Activated naive CD4-positive, alpha-beta T cell (primary cell): ENCODE results near the gene LRRC41.
"Not testable (repeated sequence)": the region's sequence is repeated elsewhere in the genome, so short reads cannot be mapped to it uniquely, and the experiment has no call there.

Experiments
- DNase-seq, 4 experiments: peaks; one replicate each; lab custom pipeline; 2025; lab: John Stamatoyannopoulos, UW

The LRRC41 gene, protein sequence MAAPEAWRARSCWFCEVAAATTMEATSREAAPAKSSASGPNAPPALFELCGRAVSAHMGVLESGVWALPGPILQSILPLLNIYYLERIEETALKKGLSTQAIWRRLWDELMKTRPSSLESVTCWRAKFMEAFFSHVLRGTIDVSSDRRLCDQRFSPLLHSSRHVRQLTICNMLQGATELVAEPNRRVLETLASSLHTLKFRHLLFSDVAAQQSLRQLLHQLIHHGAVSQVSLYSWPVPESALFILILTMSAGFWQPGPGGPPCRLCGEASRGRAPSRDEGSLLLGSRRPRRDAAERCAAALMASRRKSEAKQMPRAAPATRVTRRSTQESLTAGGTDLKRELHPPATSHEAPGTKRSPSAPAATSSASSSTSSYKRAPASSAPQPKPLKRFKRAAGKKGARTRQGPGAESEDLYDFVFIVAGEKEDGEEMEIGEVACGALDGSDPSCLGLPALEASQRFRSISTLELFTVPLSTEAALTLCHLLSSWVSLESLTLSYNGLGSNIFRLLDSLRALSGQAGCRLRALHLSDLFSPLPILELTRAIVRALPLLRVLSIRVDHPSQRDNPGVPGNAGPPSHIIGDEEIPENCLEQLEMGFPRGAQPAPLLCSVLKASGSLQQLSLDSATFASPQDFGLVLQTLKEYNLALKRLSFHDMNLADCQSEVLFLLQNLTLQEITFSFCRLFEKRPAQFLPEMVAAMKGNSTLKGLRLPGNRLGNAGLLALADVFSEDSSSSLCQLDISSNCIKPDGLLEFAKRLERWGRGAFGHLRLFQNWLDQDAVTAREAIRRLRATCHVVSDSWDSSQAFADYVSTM

DNA sequence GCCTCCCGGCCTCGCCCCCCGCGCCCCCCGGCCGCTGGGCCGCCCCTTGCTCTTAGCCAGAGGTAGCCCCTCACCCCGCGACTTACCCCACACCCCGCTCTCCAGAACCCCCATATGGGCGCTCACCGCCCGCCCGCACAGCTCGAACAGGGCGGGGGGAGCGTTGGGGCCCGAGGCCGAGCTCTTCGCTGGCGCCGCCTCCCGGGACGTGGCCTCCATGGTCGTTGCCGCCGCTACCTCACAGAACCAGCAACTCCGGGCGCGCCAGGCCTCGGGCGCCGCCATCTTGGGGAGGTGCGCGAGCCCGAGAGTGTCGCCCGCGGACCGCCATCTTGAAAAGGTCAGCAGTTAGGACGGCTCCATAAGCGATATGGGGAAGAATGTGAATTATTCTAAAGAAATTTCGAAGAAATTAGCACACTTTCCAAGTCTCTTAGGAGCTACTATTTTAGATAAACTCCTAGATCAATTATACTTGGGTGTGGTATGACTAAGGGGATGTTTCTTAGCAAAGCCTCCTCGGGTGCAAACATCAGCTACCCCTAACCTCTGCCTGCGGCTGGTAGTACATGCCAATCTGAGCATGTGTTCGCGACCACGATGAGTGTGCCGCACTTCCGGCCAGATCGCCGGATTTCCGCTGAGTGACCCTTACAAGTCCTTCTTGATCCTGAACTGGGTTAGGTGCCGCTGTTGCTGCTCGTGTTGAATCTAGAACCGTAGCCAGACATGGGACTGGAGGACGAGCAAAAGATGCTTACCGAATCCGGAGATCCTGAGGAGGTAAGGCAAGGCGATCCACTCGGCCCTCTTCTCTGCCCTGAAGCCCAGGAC lies at the start of gene LRRC41, which contains the start of gene UQCRH:
Gene LRRC41, minus strand, starts transcription at position 579 of the 834 bp plus-strand sequence. Its CDS starts 294 bp downstream, at position 285.
Gene UQCRH, plus strand, starts transcription at position 661 of the 834 bp plus-strand sequence. Its CDS starts 69 bp downstream, at position 730.
- peak; percentile 79 to 90 (median 86) for DNase-seq

DNA sequence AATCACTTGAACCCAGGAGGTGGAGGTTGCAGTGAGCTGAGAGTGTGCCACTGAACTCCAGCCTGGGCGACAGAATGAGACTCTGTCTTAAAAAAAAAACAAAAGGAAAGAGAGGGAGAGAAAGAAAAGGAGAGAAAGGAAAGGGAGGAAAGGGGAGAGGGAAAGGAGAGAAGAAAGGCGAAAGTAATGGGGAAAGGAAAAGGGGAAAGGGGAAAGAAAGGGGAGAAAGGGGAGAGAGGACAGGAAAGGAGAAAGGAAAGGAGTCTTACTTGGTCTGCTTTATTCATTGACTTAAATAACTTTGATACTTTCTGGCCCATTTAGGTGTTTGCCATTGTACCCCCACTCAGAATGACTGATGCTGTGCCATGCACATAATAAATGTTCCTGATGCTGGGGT lies 48.9 kb upstream of the LRRC41 start:
- DNase-seq = no peak

DNA sequence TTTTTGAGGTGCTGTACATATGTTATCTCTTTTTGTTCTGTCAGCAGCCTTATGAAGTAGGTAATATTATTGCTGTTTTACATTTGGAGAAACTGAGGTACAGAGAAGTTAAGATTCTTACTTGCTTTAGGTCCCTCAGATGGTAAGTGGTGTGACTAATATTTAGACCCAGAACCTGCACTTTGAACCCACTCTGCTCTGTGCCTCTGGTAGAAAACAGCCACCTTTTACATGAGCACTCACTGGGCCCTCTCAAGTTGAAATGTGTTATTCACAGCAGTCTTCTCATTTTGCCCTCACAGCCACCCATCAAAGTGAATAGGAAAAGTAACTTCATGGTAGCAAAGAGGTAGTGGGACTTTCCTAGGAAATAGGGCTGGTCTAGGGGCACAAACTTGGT lies 41.9 kb upstream of the LRRC41 start:
- no peak for DNase-seq

DNA sequence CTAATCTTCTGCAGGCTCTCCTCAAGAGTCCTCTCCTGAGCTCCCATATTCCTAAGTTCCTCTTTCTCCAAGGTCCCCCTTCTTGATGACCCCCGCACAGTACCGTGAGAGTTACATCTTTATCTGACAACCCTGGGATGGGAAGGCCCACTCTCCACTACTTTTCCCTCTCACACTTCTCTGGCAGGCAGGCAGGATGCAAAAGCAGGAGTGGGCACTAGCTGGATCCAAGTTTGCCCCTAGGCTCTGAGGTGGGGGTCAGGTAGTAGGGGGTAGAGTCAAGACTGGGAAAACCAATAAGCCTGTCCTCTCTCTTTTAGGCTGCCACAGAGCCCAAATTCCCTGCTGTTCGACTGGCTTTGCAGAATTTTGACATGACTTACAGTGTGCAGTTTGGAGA lies 41.1 kb upstream of the LRRC41 start:
- no peak for DNase-seq

DNA sequence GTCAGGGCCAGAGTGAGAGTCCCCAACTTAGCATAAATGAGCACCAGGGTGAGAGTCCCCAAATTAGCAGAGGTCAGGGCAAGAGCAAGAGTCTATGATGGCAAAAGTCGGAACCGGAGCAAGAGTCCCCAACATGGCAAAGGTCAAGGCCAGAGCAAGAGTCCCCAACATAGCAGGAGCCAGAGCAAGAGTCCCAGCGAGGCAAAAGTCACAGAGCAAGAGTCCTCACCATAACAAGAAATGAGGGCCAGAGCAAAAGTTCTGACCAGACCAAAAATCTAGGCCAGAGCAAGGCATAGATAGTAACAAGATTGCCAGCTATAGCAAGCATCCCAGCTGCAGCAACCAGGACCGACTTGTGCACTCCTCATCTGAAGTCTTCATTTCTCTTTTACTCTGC lies 40.3 kb upstream of the LRRC41 start:
- DNase-seq = no peak

DNA sequence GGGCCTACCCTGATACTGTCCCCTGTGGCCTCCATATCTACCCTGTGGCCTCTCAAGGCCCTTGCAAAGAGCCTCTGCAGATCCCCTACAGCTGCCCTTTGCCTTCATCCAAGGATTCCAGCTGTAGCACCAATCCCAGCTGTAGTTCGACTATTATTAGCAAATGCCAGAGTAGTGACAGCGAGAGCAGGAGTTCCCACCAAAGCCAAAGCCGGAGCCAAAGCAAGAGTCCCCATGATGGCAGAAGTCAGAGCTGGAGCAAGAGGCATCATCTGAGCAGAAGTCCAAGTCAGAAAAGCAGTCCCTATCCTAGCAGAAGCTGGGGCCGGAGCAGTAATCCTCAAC lies 39.9 kb upstream of the LRRC41 start:
- DNase-seq = no peak

DNA sequence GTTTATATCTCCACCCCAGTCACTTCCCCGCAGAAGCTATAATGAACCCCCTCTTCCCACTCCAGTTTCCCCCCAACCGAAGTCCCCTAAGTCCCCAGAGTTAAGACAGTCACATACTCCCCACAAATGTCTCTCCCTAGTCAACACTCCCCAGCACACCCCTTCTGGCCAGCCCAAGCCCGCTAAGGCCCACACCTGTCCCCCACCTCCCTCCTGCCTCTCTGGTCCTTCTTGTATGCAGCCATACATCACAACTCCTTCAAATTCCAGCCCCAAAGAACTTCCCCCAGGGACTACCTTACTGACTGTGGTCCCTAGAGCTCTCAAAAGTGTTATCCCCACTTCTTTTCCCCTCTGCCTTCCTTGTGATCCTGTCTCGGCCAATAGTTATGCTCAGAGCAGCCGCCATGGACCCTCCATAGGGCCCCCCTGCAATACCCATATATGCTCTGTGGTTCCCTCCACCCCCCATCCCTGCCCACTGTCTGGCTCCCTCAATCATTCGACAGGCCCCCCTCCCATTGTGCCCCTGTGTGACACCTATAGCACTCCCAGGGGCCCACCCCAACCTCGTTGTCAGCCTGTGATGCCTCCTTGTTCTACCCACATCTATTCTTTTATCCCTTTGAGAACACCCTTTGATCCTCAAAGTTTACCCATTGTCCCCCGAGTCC lies 39.4 kb upstream of the LRRC41 start:
- no peak for DNase-seq

DNA sequence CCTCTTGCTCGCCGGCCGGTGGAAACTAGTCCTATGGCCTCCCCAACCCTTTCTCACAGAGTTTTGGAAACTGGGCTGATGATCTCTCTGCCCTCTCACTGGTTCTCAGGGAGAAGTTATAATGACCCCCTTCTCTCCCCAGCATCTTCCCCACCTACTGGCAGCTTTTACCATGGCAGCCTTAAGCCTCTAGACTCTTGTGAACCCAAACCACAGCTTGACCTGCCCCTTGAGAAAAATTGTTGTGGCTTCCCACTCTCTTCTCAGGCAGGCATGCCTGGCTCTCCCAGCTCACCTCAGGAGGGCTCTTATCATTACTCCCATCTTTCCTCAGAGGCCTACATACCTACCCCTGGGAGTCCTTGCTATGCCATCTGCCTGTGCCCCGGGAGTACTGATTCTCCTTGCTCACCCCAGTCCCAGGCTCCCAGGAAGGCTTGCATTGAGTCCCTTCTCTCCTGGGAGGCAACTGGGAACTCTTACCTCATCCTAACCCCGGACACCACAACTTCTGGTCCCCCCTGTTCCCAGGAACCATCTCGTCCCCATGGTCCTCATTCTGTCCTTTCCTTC lies 38.8 kb upstream of the LRRC41 start:
- DNase-seq = no peak

DNA sequence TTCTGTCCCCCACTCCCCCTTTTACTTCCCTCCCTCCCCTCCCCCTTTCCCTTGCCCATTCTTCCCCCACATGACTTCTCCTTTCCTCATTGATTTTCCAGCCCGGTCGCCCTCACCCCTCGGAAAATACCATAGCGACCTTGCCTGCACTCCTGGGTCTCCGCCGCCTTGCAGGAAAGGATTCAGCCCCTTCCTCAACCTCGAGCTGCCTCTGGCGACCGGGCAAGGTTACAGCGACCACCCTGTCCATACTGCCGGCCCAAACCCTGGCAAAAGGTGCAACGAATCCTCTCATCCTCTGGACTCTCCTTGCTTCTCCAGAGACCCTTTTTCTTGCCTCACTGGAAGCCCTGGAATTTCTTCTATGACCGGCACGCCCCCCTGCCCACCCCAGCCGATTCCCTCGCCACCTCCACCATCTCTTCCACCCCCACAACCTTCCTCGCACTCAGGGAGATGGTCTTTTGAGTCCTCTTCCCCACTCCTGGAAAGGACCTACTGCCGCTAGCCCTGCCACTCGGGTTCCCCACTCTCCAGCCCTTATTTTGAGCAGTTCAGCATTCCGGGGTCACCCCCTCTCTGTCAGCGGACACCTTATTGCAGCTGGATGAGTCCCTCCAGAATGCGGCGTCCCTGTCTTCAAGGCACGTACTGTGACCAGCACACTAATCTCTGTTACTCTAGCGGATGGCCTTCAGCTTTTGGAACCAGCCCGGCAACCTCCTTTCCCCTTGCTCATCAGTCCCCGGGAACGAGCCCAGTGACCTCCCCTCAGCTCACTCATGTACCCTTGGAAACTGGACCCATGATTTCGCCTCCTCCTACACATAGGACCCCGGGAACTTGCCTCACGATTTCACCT lies 38.0 kb upstream of the LRRC41 start:
- no peak for DNase-seq

DNA sequence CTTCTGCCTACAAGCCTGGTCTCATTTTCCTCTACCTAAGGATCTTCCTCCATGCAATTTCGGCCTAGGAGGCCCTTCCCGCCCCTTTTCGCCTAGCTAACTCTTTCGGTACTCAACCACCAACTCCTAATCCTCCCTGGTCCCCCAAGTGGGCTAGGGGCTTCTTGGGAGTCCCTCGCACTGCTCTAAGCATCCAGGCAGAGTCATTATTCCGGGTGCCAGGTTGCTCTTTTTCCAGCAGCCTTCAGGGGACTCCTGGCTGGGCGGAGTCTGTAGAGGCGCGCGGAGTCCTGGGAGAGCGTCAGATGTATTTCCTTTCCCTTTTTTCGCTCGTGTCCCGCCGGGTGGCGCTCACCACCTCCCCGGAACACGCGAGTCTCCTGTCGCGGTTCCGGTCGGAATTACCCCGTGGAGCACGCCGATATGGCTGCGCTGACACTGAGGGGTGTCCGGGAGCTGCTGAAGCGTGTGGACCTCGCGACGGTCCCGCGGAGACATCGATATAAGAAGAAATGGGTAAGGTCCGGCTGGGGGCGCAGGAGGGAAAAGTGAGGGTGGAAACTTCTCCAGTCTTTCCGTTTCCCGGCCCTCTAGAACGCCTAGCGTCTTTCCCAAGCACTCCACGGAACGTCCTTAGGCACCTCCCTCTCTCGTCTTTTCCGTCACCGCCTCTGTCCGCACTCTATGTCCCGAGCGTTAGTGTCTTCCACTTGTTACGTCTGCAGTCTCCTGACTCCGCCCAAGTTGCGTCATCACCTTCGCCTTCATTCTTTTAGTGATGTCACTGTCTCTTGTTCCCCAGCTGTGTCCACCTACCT lies 37.2 kb upstream of the LRRC41 start, which contains the start of gene NSUN4:
Gene NSUN4, plus strand, starts transcription at position 404 of the 818 bp plus-strand sequence. Its CDS starts 20 bp downstream, at position 424.
- DNase-seq = peak; percentile 52 to 66 (median 62)

DNA sequence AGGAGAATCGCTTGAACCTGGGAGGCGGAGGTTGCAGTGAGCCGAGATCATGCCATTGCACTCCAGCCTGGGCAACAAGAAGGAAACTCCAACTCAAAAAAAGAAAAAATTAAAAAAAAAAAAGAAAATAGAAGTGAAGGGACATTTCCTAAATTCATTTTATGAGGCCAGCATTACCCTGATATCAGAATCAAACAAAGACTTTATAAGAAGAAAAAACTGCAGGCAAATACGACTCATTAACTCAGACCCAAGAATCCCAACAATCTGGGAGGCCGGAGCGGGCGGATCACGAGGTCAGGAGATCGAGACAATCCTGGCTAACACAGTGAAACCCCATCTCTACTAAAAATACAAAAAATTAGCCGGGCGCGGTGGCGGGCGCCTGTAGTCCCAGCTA lies 34.0 kb upstream of the LRRC41 start:
- not testable (repeated sequence) for DNase-seq

DNA sequence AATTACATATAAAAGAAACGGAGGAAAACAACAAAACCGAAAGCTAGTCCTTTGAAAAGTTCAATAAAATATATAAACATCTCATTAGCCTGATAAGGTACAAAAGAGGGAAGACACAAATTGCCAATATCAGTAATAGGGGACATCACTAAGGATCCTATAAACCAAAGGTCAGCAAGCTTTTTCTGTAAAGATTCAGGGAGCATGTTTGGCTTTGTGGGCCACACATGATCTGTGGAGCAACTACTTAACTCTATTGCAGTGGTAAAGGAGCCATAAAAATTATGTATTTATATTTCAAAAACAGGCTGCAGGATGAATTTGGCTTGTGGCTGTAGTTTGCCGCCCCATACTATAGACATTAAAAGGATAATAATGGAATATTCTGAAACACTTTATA lies 31.7 kb upstream of the LRRC41 start:
- DNase-seq = no peak

DNA sequence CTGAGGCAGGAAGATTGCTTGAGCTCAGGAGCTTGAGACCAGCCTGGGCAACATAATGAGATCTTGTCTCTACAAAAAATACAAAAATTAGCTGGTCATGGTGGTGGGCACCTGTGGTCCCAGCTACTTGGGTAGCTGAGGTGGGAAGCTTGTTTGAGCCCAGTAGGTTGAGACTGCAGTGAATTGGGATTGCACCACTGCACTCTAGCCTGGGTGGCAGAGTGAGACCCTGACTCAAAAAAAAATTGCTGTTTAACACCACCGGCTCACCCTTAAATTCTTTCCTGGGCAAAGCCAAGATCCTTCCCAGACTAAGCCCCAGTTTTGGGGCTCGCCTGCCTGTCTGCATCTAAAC lies 30.6 kb upstream of the LRRC41 start:
- DNase-seq = no peak

DNA sequence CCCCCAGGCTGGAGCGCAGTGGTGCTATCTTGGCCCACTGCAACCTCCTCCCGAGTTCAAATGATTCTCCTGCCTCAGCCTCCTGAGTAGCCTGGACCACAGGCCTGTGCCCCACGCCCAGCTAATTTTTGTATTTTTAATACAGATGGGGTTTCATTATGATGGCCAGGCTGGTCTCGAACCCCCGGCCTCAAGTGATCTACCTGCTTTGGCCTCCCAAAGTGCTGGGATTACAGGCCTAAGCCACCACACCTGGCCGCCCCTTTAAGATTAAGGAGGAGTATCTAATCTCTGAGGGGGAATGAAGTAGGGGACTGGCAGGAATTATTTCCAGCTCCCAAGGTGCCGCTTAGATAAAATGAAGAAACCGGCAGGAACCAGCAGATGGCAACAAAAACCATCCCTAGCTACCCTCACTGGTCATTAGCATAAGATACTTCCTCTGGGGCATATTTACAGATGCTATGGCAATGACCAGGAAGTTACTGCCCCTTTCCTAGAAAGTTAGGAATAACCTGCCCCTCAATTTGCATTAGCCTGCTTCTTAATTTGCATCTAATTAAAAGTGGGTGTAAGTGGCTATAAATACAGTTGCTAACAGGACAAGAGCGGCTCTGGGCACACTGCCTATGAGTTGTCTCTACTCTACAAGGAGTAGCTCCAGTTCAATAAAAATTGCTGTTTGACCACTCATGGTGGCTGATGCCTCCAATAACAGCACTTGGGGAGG lies 30.0 kb upstream of the LRRC41 start:
- no peak for DNase-seq

DNA sequence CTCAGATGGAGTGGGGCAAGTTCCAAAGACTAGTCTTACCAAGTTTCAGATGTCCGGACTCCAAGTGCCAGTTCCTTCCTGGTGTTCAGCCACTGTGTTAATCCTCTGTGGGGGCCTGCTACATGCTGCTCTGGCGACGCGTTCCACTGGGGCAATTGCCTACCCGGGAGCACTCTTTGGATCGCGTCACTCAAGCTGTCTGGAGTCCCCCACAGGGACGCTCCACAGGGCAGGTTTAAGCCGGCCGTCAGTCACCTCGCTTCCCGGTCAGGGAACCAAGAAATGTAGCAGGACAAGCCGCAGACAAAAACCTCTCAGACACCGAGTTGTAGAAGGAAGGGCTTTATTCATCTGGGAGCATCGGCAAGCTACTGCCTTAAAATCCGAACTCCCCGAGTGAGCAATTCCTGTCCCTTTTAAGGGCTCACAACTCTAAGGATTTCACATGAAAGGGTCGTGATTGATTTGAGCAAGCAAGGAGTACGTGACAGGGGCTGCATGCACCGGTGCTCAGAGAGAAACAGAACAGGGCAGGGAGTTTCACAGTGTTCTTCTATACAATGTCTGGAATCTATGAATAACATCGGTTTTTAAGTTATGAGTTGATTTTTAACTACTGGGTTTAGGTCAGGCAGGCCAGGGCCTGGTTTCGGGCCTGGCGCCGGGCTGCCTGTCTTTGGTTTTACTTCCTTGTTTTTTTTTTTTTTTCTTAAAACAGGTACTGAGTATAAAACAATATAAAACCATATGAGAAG lies 28.5 kb upstream of the LRRC41 start:
- DNase-seq = not testable (repeated sequence)

DNA sequence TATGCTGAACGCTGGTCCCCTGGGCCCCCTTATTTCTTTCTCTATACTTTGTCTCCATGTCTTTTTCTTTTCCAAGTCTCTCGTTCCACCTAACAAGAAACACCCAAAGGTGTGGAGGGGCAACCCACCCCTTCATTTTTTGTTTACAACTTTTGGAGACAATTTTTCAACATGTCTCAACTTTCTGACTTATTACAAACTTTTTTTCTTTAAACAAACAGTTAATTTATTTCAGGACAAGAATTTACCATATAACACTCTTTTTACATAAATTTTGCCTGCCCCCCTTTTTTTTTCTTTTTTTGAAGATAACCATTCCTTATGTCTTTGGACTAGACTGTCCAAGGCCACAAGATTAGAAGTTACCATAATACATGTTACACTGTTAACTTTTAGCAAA lies 27.0 kb upstream of the LRRC41 start:
- DNase-seq = not testable (repeated sequence)

DNA sequence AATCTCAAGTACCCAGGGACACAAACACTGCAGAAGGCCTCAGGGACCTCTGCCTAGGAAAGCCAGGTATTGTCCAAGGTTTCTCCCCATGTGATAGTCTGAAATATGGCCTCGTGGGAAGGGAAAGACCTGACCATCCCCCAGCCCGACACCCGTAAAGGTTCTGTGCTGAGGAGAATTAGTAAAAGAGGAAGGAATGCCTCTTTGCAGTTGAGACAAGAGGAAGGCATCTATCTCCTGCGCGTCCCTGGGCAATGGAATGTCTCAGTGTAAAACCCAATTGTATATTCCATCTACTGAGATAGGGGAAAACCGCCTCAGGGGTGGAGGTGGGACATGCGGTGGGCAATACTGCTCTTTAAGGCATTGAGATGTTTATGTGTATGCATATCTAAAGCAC lies 26.4 kb upstream of the LRRC41 start:
- DNase-seq = not testable (repeated sequence)

DNA sequence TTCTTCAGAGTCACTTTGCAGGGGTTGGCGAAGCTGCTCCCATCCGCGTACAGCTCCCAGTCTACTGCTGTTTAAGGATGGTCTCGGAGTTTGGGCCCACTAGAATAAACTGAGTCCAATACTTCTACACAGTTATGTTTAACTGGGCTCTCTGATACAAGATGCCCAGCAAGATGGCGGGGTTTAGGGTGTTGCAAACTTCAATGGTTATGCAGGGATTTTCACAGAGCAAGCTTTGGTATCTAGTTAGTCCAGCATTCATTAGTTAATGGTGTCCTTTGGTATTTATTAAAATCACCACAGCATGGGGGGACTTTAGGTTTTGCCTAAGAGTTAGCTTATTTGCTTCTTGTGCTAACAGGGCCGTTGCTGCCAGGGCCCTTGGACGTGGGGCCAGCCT lies 24.8 kb upstream of the LRRC41 start:
- DNase-seq = not testable (repeated sequence)
